Caki2 (cell line): ENCODE measurements around the gene PLEKHH1. TPM values are rescaled to one million over a fixed set of nuclear protein-coding genes. Genes with fewer than 3 reads are reported as not detected.

Experiments
- DNase-seq: peaks from one replicate; pipeline ENCODE4 v3.0.0-alpha.2; 2015; ENCODE audit warnings: low read depth
- in situ Hi-C: cut with HindIII; loops from 2 replicates; pipeline ENCODE4 v1.10.0; 2016; ENCODE audit warnings: low sequenced_read_pairs, low pct_unique_long_range_greater_than_20kb, mixed read lengths
- total RNA-seq: library from RNA; depleted of rRNA; stranded (reverse); fragments of >200 nt; shearing (Covaris generic); gene quantifications from 2 replicates; pipeline ENCODE4 v1.2.3, GENCODE V29; 2014; ENCODE audit warnings: low replicate concordance

PLEKHH1 gene
- total RNA-seq, 1 experiment from 2014 or later, result 9.3 TPM

- in situ Hi-C loops, result no loop called here
- DNase-seq, result no peak
Observed at GRCh38 chr14:67553547-67553946, 20.5 kb downstream of the PLEKHH1 start.

DNA sequence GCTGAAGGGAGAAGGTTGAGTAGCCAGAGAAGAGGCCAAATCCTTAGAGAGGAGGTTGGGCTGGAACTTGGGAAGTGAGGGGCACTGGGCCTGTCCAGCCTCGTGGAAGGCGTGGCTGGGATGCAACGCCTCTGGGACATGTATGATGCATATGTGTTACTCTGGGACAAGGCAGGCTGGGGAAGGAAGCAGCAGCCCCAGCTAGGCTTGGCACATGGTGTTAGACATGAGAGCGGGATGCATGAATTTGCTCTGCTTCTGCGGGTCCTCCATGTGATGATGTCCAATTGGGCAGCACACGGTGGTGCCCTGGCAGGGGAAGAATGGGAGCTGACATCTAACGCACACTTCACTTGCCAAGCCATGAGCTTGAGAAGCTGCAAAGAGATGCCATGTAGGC is 21.3 kb downstream of the PLEKHH1 start:
- in situ Hi-C loops, result no loop called here
- no peak for DNase-seq

- in situ Hi-C loops, result no loop called here
- DNase-seq, result no peak
Observed at GRCh38 chr14:67555518-67556090, 22.5 kb downstream of the PLEKHH1 start.

DNA sequence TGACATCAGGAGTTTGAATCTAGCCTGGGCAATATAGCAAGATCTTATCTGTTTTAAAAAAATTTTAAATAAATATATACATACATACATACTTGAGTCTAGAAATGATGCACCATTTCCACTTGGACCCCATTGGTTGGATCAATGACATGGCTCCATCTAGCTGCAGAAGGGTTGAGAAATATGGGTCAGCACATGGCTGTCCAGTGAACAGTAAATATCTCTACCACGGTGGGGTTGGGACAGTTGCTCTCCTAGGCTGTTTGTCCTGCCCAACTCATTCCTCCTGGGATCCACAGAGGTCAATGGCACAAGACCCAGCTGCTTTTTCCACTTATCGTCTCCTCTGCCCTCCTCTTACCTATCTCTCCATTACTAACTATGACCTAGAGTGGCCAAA is 23.6 kb downstream of the PLEKHH1 start:
- no peak for DNase-seq
- in situ Hi-C loops, result no loop called here

GRCh38 chr14:67557118-67557517 is 24.0 kb downstream of the PLEKHH1 start:
- in situ Hi-C loops, result no loop called here
- DNase-seq, result no peak

- no peak for DNase-seq
- in situ Hi-C loops, result no loop called here
Observed at GRCh38 chr14:67557656-67558055, 24.6 kb downstream of the PLEKHH1 start.

DNA sequence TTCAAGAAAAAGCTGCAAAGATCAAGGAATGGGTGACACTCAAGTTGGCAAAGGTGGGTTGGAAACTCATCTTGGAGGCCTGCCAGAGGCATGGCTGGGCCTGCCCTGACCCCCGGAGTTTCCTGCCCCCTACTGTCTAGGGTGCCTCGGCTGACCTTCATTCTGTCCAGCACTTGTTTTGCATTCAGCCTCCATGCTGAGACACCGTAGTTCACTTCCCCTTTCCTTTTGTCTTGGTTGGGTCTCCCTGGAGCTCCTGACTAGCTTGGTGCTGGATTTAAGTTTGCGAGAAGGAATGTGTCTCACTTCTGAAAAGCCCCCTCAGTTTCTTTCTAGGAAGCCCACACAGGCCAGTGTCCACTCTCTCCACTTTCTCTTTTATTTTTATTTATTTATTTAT is 26.5 kb downstream of the PLEKHH1 start:
- in situ Hi-C loops, result no loop called here
- DNase-seq, result no peak

- in situ Hi-C loops, result no loop called here
- no peak for DNase-seq
Observed at GRCh38 chr14:67562025-67562775, 29.1 kb downstream of the PLEKHH1 start.

- in situ Hi-C loops, result no loop called here
- DNase-seq, result no peak
Observed at GRCh38 chr14:67562776-67563150, 29.7 kb downstream of the PLEKHH1 start.

- in situ Hi-C loops, result no loop called here
- DNase-seq, result peak; percentile 85
Observed at GRCh38 chr14:67564236-67564635, 31.1 kb downstream of the PLEKHH1 start.

GRCh38 chr14:67566908-67567307 is 33.8 kb downstream of the PLEKHH1 start:
- DNase-seq, result no peak
- in situ Hi-C loops, result no loop called here

GRCh38 chr14:67567654-67568053 is 34.6 kb downstream of the PLEKHH1 start:
- in situ Hi-C loops, result no loop called here
- DNase-seq, result peak; percentile 39

DNA sequence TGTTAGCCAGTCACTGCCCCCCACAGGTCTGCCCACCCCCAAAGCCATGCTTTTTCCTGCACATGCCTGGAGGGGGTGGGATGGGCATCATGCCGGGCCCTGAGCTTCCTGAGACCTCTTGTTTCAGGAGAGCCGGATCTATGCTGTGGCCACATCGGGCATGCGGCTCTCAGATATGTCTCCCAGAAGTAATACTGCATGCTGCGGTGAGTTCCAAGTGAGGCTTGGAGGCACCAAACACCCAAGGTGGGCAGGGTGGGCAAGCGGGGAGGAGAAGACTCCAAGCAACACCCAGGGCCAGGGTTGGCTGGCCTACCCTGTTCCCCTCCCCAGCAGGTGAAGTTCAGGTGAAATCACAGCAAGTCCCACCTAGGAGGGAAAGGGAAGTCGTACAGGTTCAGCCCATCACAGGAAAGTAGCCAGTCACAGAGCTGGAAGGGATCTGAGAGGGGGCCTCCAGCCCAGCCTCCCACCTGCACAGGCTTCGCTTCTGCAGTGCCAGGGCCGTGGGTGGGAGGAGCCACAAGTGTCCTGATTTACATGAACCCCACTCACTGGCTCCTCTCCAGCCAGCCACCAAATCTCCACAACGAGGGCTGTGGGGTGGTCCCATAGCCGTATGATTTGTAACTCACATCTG is 36.0 kb downstream of the PLEKHH1 start:
- no peak for DNase-seq
- in situ Hi-C loops, result no loop called here

- DNase-seq, result no peak
- in situ Hi-C loops, result no loop called here
Observed at GRCh38 chr14:67569651-67570290, 36.7 kb downstream of the PLEKHH1 start.

DNA sequence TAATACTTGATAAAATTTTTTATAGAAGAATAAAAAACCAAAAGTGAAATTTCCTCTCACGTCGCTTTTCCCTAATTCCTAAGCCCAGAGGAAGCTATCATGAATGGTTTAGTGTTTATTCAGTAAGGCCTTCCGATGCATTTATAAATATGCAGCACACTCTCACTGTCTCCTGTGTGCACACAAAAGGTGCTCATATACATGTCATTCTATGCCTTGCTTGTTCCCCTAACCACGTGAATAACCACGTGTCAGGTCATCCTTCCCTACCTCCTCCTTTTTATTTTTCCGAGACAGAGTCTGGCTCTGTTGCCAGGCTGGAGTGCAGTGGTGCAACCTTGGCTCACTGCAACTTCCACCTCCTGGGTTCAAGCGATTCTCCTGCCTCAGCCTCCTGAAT is 37.4 kb downstream of the PLEKHH1 start:
- no peak for DNase-seq
- in situ Hi-C loops, result no loop called here

GRCh38 chr14:67571275-67571990 is 38.3 kb downstream of the PLEKHH1 start:
- peak; percentile 14 for DNase-seq
- in situ Hi-C loops, result no loop called here

GRCh38 chr14:67571991-67572323 is 38.9 kb downstream of the PLEKHH1 start:
- in situ Hi-C loops, result no loop called here
- no peak for DNase-seq

DNA sequence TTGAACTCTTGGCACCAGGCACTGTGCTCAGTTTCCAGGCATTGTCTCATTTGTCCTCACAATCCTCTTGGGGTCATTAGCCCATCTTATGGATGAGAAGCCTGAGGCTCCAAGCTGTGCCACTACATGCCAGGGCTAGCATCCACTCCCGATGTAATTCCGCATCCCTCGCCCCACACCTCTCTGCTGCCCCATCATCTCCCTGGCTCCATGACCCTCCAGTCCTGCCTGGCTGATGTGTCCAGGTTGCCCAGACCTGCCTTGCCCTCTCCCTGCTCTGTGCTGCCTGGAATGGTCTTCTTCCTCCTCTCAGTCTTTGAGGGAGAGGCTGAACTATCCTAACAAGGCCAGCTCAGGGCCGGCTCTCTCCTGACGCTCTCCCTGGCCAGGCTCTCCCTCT is 39.5 kb downstream of the PLEKHH1 start:
- in situ Hi-C loops, result no loop called here
- no peak for DNase-seq
